Kidney (tissue), 14 donors: ENCODE data around the gene TBK1. TPM values are rescaled to one million over a fixed set of nuclear protein-coding genes. Genes with fewer than 3 reads are reported as not detected.

Experiments used
- DNase-seq, 5 donors: peaks; one replicate each; pipeline ENCODE4 v3.0.0-alpha.2; 2013 to 2020
- FAIRE-seq: peaks from 2 replicates; lab custom pipeline; 2012; peaks lifted over from hg19 to GRCh38; lab: Jason Lieb, UNC
- H3K27ac ChIP-seq, 2 donors: one replicate each; pipeline ENCODE4 v1.7.0; 2013; ENCODE audit warnings: low read depth in 2 of 2, low read length in 2 of 2, inconsistent platforms in 1 of 2
- H3K27me3 ChIP-seq: one replicate; pipeline ENCODE4 v1.7.1; 2013; ENCODE audit warnings: low read length, inconsistent platforms; ENCODE audit not compliant: control insufficient read depth, insufficient read depth
- H3K36me3 ChIP-seq, 3 donors: one replicate each; pipeline versions ENCODE4 v1.7.0 to v1.7.1; 2013; ENCODE audit warnings: low read length in 3 of 3, control low read depth in 1 of 3, inconsistent platforms in 1 of 3; ENCODE audit not compliant: insufficient read depth in 3 of 3, control insufficient read depth in 2 of 3
- H3K4me1 ChIP-seq, 3 donors: one replicate each; pipeline versions ENCODE4 v1.7.0 to v1.7.1; 2013; ENCODE audit warnings: low read length in 3 of 3, inconsistent platforms in 1 of 3, low read depth in 1 of 3; ENCODE audit not compliant: control insufficient read depth in 2 of 3, insufficient read depth in 2 of 3
- H3K4me3 ChIP-seq, 3 donors: one replicate each; pipeline versions ENCODE4 v1.7.0 to v1.8.1; 2013; ENCODE audit warnings: low read length in 3 of 3, control low read depth in 1 of 3, inconsistent platforms in 1 of 3
- H3K9ac ChIP-seq, 3 donors: one replicate each; pipeline versions ENCODE4 v1.7.0 to v1.7.1; 2013; ENCODE audit warnings: low read length in 3 of 3, control low read depth in 1 of 3, inconsistent platforms in 1 of 3
- H3K9me3 ChIP-seq, 3 donors: one replicate each; pipeline versions ENCODE4 v1.7.0 to v1.7.1; 2013; ENCODE audit warnings: low read length in 3 of 3, control low read depth in 1 of 3, inconsistent platforms in 1 of 3; ENCODE audit not compliant: control insufficient read depth in 2 of 3, insufficient read depth in 1 of 3
- CTCF ChIP-seq: IDR thresholded peaks from 3 replicates; pipeline ENCODE4 v1.5.1; 2012; ENCODE audit warnings: mild to moderate bottlenecking, moderate library complexity, borderline replicate concordance; ENCODE audit not compliant: insufficient read depth; ENCODE audit errors: extremely low read depth
- intact Hi-C: fragments of 100-400 bp; cut with DNase I; formaldehyde crosslinking; loops from one replicate; pipeline ENCODE4 v1.11.1; 2022
- polyA plus RNA-seq: library from polyadenylated mRNA; stranded (reverse); fragments of 350-450 nt; fragmentation: Illumina TruSeq; extraction: RNeasy Lipid Tissue Mini Kit (QIAGEN cat#74804); gene quantifications from one replicate; pipeline ENCODE4 v1.2.3, GENCODE V29; 2014; ENCODE audit warnings: low read depth, low replicate concordance; ENCODE audit not compliant: insufficient read depth
- total RNA-seq: library from RNA; stranded (reverse); fragmentation: NEBNext Ultra II Directional; extraction: Animal tissue kit (Norgen Biotek cat#: 25700); gene quantifications from one replicate; pipeline ENCODE4 v1.2.1, GENCODE V29; 2021
- donor health status: control.
- donor health status: control.
- donor health status: control.
- donor health status: control.
- donor health status: control.
- donor health status: DM: yes; HTN: yes; CAD: no.
- donor health status: Normal renal cell carcinoma (clear cell type).

TBK1 gene
- total and polyA plus RNA-seq, 2 donors from 2014 or later: 9.7 to 21.7 TPM

GRCh38 chr12:64526859-64527258 is 74.9 kb downstream of the TBK1 start:
- no peak for FAIRE-seq
- intact Hi-C loops: no loop called here
- no peaks in the 10 kb centered on the region for H3K9me3 ChIP-seq

GRCh38 chr12:64528616-64529015 is 76.7 kb downstream of the TBK1 start:
- H3K9me3 ChIP-seq: no peaks in the 10 kb centered on the region
- no peaks in the 10 kb centered on the region for H3K36me3 ChIP-seq
- FAIRE-seq: no peak
- no peaks in the 10 kb centered on the region for H3K27me3 ChIP-seq
- intact Hi-C loops: no loop called here
- H3K4me1 ChIP-seq: no peaks in the 10 kb centered on the region
- no peak for DNase-seq
- TF ChIP-seq CTCF: no peak
- H3K4me3 ChIP-seq: no peak overlapping the region
- H3K27ac ChIP-seq: no peak overlapping the region
- H3K9ac ChIP-seq: no peak overlapping the region

More at GRCh38 chr12:64526859-64527258, 74.9 kb downstream of the TBK1 start:
- H3K27ac ChIP-seq: no peak overlapping the region
- DNase-seq: no peak
- no peaks in the 10 kb centered on the region for H3K36me3 ChIP-seq
- H3K4me1 ChIP-seq: no peaks in the 10 kb centered on the region
- H3K9ac ChIP-seq: no peak overlapping the region
- H3K27me3 ChIP-seq: no peaks in the 10 kb centered on the region
- TF ChIP-seq CTCF: no peak
- no peak overlapping the region for H3K4me3 ChIP-seq

- FAIRE-seq: no peak
- no peaks in the 10 kb centered on the region for H3K27me3 ChIP-seq
- no peak for TF ChIP-seq CTCF
Measured at GRCh38 chr12:64530566-64530965, 78.6 kb downstream of the TBK1 start.

GRCh38 chr12:64531665-64532334 is 79.9 kb downstream of the TBK1 start:
- no peak overlapping the region for H3K27ac ChIP-seq
- no peak overlapping the region for H3K9ac ChIP-seq
- FAIRE-seq: no peak
- DNase-seq: no peak
- no peaks in the 10 kb centered on the region for H3K4me1 ChIP-seq
- no peaks in the 10 kb centered on the region for H3K36me3 ChIP-seq
- no peaks in the 10 kb centered on the region for H3K27me3 ChIP-seq
- H3K4me3 ChIP-seq: no peak overlapping the region
- no peak for TF ChIP-seq CTCF
- intact Hi-C loops: no loop called here
- no peaks in the 10 kb centered on the region for H3K9me3 ChIP-seq

More at GRCh38 chr12:64530566-64530965, 78.6 kb downstream of the TBK1 start:
- intact Hi-C loops: no loop called here
- Histone ChIP-seq H3K36me3 (no peaks in the 10 kb centered on the region), H3K9me3 (no peaks in the 10 kb centered on the region), H3K27ac (no peak overlapping the region), H3K4me1 (no peaks in the 10 kb centered on the region), H3K4me3 (no peak overlapping the region), H3K9ac (no peak overlapping the region)
- DNase-seq: no peak
